Measurements from ENCODE around the gene CHN2.

- no peak for TF ChIP-seq POLR2A (IDR thresholded peaks at IDR 0.05; ENCODE audit: low read depth, low read length)
- no peak for TF ChIP-seq TAF1 (IDR thresholded peaks at IDR 0.05; ENCODE audit: low read depth, low read length)
- TF ChIP-seq POLR2AphosphoS5 (IDR thresholded peaks at IDR 0.05; ENCODE audit: low read depth, low read length): no peak
- TF ChIP-seq SPI1 (IDR thresholded peaks at IDR 0.05; ENCODE audit: low read depth, low read length): no peak
- TF ChIP-seq POU2F2 (IDR thresholded peaks at IDR 0.05; ENCODE audit: low read depth, low read length): no peak
- TF ChIP-seq PAX5 (IDR thresholded peaks at IDR 0.05; ENCODE audit: insufficient read depth, low read length, severe bottlenecking): no peak
Measured at GRCh38 chr7:29365423-29365822, 170.8 kb downstream of the CHN2 start.
